Dedifferentiated amniotic fluid mesenchymal stem cell (primary cell): ENCODE measurements around the gene TTLL5.

ENCODE experiments used
- DNase-seq: peaks from one replicate; pipeline ENCODE4 v3.0.0-alpha.2; 2016; ENCODE audit errors: extremely low spot score

TTLL5 gene

GRCh38 chr14:75960231-75960630, 299.2 kb downstream of the TTLL5 start:
- DNase-seq: no peak

GRCh38 chr14:75961662-75962061, 300.6 kb downstream of the TTLL5 start:
- no peak for DNase-seq

GRCh38 chr14:75967866-75968265, 306.8 kb downstream of the TTLL5 start:
- no peak for DNase-seq

GRCh38 chr14:75968456-75968855, 307.4 kb downstream of the TTLL5 start:
- DNase-seq: no peak

- DNase-seq: no peak
Observed at GRCh38 chr14:75969126-75969525, 308.1 kb downstream of the TTLL5 start.

- no peak for DNase-seq
Observed at GRCh38 chr14:75969891-75970290, 308.8 kb downstream of the TTLL5 start.

GRCh38 chr14:75970989-75971388, 309.9 kb downstream of the TTLL5 start:
- DNase-seq: no peak

- DNase-seq: no peak
Observed at GRCh38 chr14:75971509-75971908, 310.5 kb downstream of the TTLL5 start.

- DNase-seq: no peak
Observed at GRCh38 chr14:75972801-75973421, 311.9 kb downstream of the TTLL5 start.

GRCh38 chr14:75976826-75977581, 316.0 kb downstream of the TTLL5 start:
- DNase-seq: no peak

- no peak for DNase-seq
Observed at GRCh38 chr14:75977582-75977943, 316.5 kb downstream of the TTLL5 start.

GRCh38 chr14:75978249-75978731, 317.2 kb downstream of the TTLL5 start:
- DNase-seq: no peak

GRCh38 chr14:75979071-75979571, 318.1 kb downstream of the TTLL5 start:
- DNase-seq: no peak

- no peak for DNase-seq
Observed at GRCh38 chr14:75979648-75980565, 318.9 kb downstream of the TTLL5 start.

- DNase-seq: no peak
Observed at GRCh38 chr14:75980856-75981255, 319.8 kb downstream of the TTLL5 start.

- peak; percentile 86 for DNase-seq
Observed at GRCh38 chr14:75981426-75982265, 320.6 kb downstream of the TTLL5 start, which contains the start of gene TGFB3. TSS of gene TGFB3 (minus strand) at chr14:75981995. CDS start at chr14:75980893, 1,102 bp downstream.

GRCh38 chr14:75982266-75983018, 321.4 kb downstream of the TTLL5 start:
- peak; percentile 75 for DNase-seq

- DNase-seq: no peak
Observed at GRCh38 chr14:75983019-75983358, 321.9 kb downstream of the TTLL5 start.

- no peak for DNase-seq
Observed at GRCh38 chr14:75984674-75985073, 323.6 kb downstream of the TTLL5 start.
